D721Med (cell line): Measurements from ENCODE around the gene ATL1.

ENCODE experiments used
- DNase-seq: peaks from one replicate; pipeline ENCODE4 v3.0.0; 2011; ENCODE audit warnings: low spot score; ENCODE audit not compliant: insufficient read length
- FAIRE-seq: peaks from 2 replicates; lab custom pipeline; 2011; peaks lifted over from hg19 to GRCh38; lab: Jason Lieb, UNC
- CTCF ChIP-seq: IDR thresholded peaks from 2 replicates; pipeline ENCODE4 v1.5.1; 2012; ENCODE audit warnings: mild to moderate bottlenecking, control low read depth; ENCODE audit not compliant: insufficient read depth; ENCODE audit errors: missing control alignments

Gene ATL1

GRCh38 chr14:50608302-50608851 is 48.4 kb downstream of the ATL1 start:
- FAIRE-seq, result no peak
- DNase-seq, result no peak
- no peak for TF ChIP-seq CTCF

DNA sequence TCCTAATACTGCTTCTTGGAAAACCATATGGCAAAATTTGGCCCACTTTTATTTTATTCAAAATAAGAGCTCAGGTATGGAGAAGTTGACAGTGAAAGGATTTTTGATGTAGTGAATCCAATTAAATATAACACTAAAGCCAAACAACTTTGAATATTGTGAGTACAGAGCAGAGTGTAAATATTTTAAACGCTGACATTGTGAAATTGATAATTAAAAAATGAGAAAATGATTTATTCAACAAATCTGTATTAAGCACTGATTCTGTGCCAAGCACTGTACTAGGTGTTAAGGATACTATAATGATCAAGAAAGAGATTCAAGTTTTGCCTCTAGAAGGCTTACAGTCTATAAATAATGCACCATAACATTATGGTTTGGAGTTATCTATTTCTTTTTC is 50.5 kb downstream of the ATL1 start:
- DNase-seq (no peak), FAIRE-seq (no peak)
- no peak for TF ChIP-seq CTCF

GRCh38 chr14:50612806-50613205 is 52.9 kb downstream of the ATL1 start:
- TF ChIP-seq CTCF, result no peak
- FAIRE-seq, result no peak
- no peak for DNase-seq

GRCh38 chr14:50615056-50615455 is 55.1 kb downstream of the ATL1 start:
- DNase-seq, result no peak
- no peak for TF ChIP-seq CTCF

GRCh38 chr14:50615552-50615951 is 55.6 kb downstream of the ATL1 start:
- no peak for TF ChIP-seq CTCF
- FAIRE-seq, result peak; percentile 73
- no peak for DNase-seq

More at GRCh38 chr14:50615056-50615455, 55.1 kb downstream of the ATL1 start:
- FAIRE-seq, result peak; percentile 48

DNA sequence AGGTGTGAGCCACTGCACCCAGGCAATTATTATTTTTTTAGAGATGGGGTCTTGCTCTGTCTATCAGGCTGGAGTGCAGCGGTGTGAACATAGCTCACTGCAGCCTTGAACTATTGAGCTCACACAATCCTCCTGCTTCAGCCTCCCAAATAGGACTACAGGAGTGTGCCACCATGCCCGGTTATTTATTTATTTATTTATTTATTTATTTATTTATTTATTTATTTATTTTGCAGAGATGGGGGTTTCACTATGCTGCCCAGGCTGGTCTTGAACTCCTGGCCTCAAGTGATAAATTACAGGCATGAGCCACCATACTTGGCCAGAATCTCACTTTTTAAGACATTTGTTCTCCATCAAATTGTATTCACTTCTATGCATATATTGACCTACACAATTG is 56.3 kb downstream of the ATL1 start:
- DNase-seq (no peak), FAIRE-seq (no peak)
- TF ChIP-seq CTCF, result no peak

DNA sequence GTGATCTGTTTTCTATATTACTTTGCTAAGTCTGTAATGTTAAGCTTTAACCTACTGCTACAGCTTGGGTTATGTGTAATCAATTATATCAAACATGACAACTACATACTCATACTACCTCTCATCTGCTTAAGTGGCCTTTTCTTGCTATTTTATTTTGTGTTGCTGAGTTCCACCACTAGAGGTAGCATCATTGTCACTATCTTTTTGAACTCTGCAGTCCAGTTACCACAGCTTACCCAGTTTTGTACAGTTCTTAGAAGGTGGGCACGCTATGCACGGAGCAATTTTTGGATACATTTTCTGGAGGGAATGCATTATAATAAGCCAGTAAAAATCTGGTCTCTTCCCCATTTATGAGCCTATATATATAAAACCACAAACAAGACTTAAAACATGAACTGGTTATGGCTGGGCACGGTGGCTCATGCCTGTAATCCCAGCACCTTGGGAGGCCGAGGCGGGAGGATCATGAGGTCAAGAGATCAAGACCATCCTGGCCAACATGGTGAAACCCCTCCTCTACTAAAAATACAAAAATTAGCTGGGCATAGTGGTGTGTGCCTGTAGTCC is 59.7 kb downstream of the ATL1 start:
- no peak for DNase-seq
- peak; percentile 71 for TF ChIP-seq CTCF
- FAIRE-seq, result peak; percentile 48
